ENCODE data around the gene MSL1. TPM values are rescaled to one million over a fixed set of nuclear protein-coding genes. Genes with fewer than 3 reads are reported as not detected.
A peak's percentile ranks its signal among the peaks of the same experiment; 100 is the strongest.

The MSL1 gene
- total and polyA plus RNA-seq, 2 of the 13 experiments (the other 11 are each of a cell fraction or from before 2014, with no cell fraction given) = 63.8 to 88.5 TPM

GRCh38 chr17:40168262-40168832 lies 46.6 kb downstream of the MSL1 start (continued):
- 0 out of 2 replicates have a peak, but pooled peaks have one; percentile 30 for TF ChIP-seq HNF1B (CRISPR knock-in tag; IDR thresholded peaks at IDR 0.05)
- no peak for TF ChIP-seq ZBTB33 (CRISPR knock-in tag; IDR thresholded peaks at IDR 0.05)
- no peak for TF ChIP-seq ZNF333 (CRISPR knock-in tag; IDR thresholded peaks at IDR 0.05; ENCODE audit: borderline replicate concordance)
- TF ChIP-seq KLF6 (CRISPR knock-in tag; IDR thresholded peaks at IDR 0.05) = no peak

GRCh38 chr17:40170325-40170724 lies 48.6 kb downstream of the MSL1 start:
- intact Hi-C loops (cut with micrococcal nuclease; ENCODE audit: unreplicated experiment) = no loop called here
- CTCF ChIA-PET (ENCODE audit: low intra/inter-chr PET ratio, low total read pairs) = no interaction called here

More at GRCh38 chr17:40170325-40170724, 48.6 kb downstream of the MSL1 start:
- Histone ChIP-seq H3K4me2 (ENCODE audit: low read depth, low read length) (no peak overlapping the region), H3K79me2 (ENCODE audit: insufficient read depth, low read length) (no peaks in the 10 kb centered on the region), H3K4me1 (ENCODE audit: insufficient read depth, low read length) (peaks cover 39% of the 10 kb centered on the region), H3K9me3 (ENCODE audit: low read length) (no peaks in the 10 kb centered on the region), H3K4me3 (replicated peaks in 1 of 3; ENCODE audit: insufficient read depth in 1 of 3, low read depth in 2 of 3, low read length in 3 of 3) (no peak overlapping the region), H2AFZ (ENCODE audit: low read length) (no peak overlapping the region), H4K20me1 (ENCODE audit: insufficient read depth, low read length) (no peaks in the 10 kb centered on the region), H3K27ac (ENCODE audit: extremely low read length, insufficient read depth, low read length) (no peak overlapping the region), H3K36me3 (replicated peaks in 1 of 2; ENCODE audit: control insufficient read depth in 1 of 2, insufficient read depth in 2 of 2, low read length in 2 of 2) (peaks cover 36 to 75% of the 10 kb centered on the region in 2 experiments), H3K27me3 (ENCODE audit: control insufficient read depth in 1 of 2, insufficient read depth in 2 of 2, low read length in 2 of 2) (no peaks in the 10 kb centered on the region), H3K9ac (ENCODE audit: insufficient read depth, low read depth, low read length) (no peak overlapping the region)
- BruUV-seq (replicated peaks) = no TSS peak
- no peak for FAIRE-seq
- in situ Hi-C loops (cut with HindIII; ENCODE audit: extremely low pct_ligation_motif_present, low pct_unique_long_range_greater_than_20kb) = no loop called here
- TF ChIP-seq NFRKB (IDR thresholded peaks at IDR 0.05) (no peak), POGZ (CRISPR knock-in tag; IDR thresholded peaks at IDR 0.05) (no peak), RARG (CRISPR knock-in tag; IDR thresholded peaks at IDR 0.05; ENCODE audit: low read depth) (no peak), ZSCAN22 (CRISPR knock-in tag; IDR thresholded peaks at IDR 0.05) (no peak), ARNTL (CRISPR knock-in tag; IDR thresholded peaks at IDR 0.05) (no peak), THAP7 (CRISPR knock-in tag; IDR thresholded peaks at IDR 0.05) (no peak), PHF8 (CRISPR knock-in tag; IDR thresholded peaks at IDR 0.05) (no peak), FOXA3 (CRISPR knock-in tag; IDR thresholded peaks at IDR 0.05) (no peak), SNRNP70 (IDR thresholded peaks at IDR 0.05; ENCODE audit: low read depth, low read length) (no peak), TCF7 (IDR thresholded peaks at IDR 0.05; ENCODE audit: low read depth) (no peak)
- POLR2A ChIA-PET = interaction anchor here (1.2 to 2.8 kb wide), 2 partner anchors 26 to 57 kb away, joined by 3 to 33 read pairs; no protein-coding TSS in a partner anchor
- ATAC-seq = no peak
- WGBS (ENCODE audit: low lambda C conversion rate) = 93% methylated on average over 2 of the region's 2 CpGs
- no peak for DNase-seq (ENCODE audit: low spot score)
